Measurements from ENCODE around the gene EML5. TPM values are rescaled to one million over a fixed set of nuclear protein-coding genes. Genes with fewer than 3 reads are reported as not detected.

The EML5 gene
- total and polyA plus RNA-seq, 12 donors, result 1.8 to 17.3 (median 6.3) TPM

DNA sequence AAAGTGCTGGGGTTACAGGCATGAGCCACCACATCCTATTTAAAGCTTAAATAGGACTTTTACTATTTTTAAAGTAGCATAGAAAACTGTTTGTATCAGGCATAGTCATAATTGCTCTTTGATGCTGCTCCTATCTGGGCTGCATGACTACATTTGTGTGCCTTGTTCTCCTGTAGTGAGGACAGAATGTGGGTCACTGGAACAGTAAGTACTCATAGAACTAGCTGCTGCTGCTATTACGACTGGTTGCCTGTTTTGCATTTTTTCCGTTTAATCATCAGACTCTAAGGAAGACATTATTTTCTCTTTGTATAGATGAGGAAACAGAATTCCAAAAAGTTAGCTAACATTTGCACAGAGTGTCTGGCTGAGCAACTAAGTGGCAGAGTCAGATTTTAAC is 187.2 kb downstream of the EML5 start:
- no peak for DNase-seq
- TF ChIP-seq POLR2A (IDR thresholded peaks at IDR 0.05) (no peak), CTCF (IDR thresholded peaks at IDR 0.05) (no peak)
- Histone ChIP-seq H3K36me3 (replicated peaks in 1 of 2) (peaks cover 0 to 74% of the 10 kb centered on the region in 2 donors), H3K27ac (no peak overlapping the region), H3K4me1 (replicated peaks in 1 of 2) (no peaks in the 10 kb centered on the region), H3K27me3 (no peaks in the 10 kb centered on the region), H3K4me3 (no peak overlapping the region), H3K9me3 (replicated peaks in 1 of 3) (no peaks in the 10 kb centered on the region)
- WGBS, 4 donors, result 71 to 79% (median 72%) methylated on average over 2 of the region's 2 CpGs
- intact Hi-C loops (cut with DNase I), result no loop called here

DNA sequence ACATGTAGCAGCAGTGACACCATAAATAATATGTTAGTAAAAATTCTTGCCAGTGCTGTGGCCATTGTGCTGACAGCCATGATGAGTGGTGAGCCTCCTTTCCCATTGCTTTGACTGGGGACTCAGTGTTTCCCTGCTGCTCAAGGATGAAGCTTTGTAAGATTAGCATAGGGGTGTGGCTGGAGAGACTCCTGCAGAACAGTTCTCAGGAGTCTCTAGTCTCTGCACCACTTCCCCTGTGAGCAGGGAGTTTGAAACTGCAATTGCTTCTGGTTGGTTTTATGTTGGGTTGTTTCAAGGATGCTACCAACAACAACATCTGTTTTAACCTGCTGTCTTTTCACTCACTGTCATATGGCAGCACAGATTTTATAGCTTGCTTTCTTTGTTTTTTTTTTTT is 188.5 kb downstream of the EML5 start:
- Histone ChIP-seq H3K4me1 (replicated peaks in 1 of 2) (no peaks in the 10 kb centered on the region), H3K27ac (no peak overlapping the region), H3K4me3 (no peak overlapping the region), H3K27me3 (no peaks in the 10 kb centered on the region), H3K36me3 (replicated peaks in 1 of 2) (peaks cover 0 to 74% of the 10 kb centered on the region in 2 donors), H3K9me3 (replicated peaks in 1 of 3) (no peaks in the 10 kb centered on the region)
- TF ChIP-seq POLR2A (IDR thresholded peaks at IDR 0.05) (no peak), CTCF (IDR thresholded peaks at IDR 0.05) (no peak)
- no peak for DNase-seq
- intact Hi-C loops (cut with DNase I), result no loop called here

DNA sequence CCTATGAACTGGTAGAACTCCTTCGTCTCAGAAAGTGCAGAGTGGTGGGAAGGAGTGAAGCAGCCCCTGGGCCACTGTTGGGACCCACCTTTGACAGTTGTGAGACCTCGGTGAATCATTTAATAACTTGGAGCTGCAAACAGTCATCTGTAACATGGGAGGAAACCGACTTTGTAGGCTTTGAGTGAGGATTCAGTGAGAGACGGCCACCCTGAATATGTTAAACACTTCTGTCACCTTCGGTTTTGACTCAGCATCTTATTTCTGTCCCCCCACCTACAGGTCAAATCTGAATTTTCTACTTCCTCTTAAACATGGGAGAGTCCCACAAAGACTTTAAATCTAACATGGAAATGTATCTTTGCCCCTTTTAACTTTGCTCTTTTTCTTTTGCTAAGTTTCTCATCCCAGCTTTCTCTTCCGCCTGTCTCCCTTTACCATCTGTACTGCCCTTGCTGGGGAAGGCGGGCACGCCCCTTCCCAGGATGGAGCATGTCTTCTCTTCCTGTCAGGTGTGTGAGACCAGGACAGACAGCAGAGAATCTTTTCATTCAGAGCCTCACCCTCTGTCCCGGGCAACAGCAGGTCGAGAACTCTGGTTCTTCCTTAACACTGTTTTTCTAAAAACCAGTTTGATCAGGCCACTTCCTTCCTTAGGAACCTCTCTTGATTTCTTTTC is 192.9 kb downstream of the EML5 start:
- Histone ChIP-seq H3K4me1 (replicated peaks in 1 of 2) (no peaks in the 10 kb centered on the region), H3K27ac (no peak overlapping the region), H3K27me3 (no peaks in the 10 kb centered on the region), H3K4me3 (no peak overlapping the region), H3K9me3 (replicated peaks in 1 of 3) (no peaks in the 10 kb centered on the region), H3K36me3 (replicated peaks in 1 of 2) (peaks cover 0 to 71% of the 10 kb centered on the region in 2 donors)
- intact Hi-C loops (cut with DNase I), result no loop called here
- no peak for DNase-seq
- TF ChIP-seq CTCF (IDR thresholded peaks at IDR 0.05) (no peak), POLR2A (IDR thresholded peaks at IDR 0.05) (no peak)
- 87 to 91% (median 88%) methylated on average over 10 of the region's 10 CpGs for WGBS, 4 donors

GRCh38 chr14:88599326-88599725 is 193.4 kb downstream of the EML5 start:
- H3K9me3 ChIP-seq (replicated peaks in 1 of 3), result no peaks in the 10 kb centered on the region
- no peak overlapping the region for H3K4me3 ChIP-seq
- no peaks in the 10 kb centered on the region for H3K4me1 ChIP-seq (replicated peaks in 1 of 2)
- intact Hi-C loops (cut with DNase I), result no loop called here
- H3K36me3 ChIP-seq (replicated peaks in 1 of 2), result peaks cover 0 to 74% of the 10 kb centered on the region in 2 donors
- no peak for TF ChIP-seq CTCF (IDR thresholded peaks at IDR 0.05)
- DNase-seq, result no peak
- H3K27me3 ChIP-seq, result no peaks in the 10 kb centered on the region
- 88 to 95% (median 94%) methylated on average over 8 of the region's 8 CpGs for WGBS, 4 donors
- H3K27ac ChIP-seq, result no peak overlapping the region
